K562 (cell line): ENCODE results near the gene ANAPC10. TPM values are rescaled to one million over a fixed set of nuclear protein-coding genes. Genes with fewer than 3 reads are reported as not detected.

Experiments used
- DNMT1 ChIP-seq: fragments of 450-650 bp; IDR thresholded peaks from 2 replicates; pipeline ENCODE4 v1.6.1; 2016; ENCODE audit warnings: antibody characterized with exemption, mild to moderate bottlenecking
- E2F8 ChIP-seq: fragments of 450-650 bp; IDR thresholded peaks from 2 replicates; pipeline ENCODE4 v1.7.1; 2018; ENCODE audit warnings: mild to moderate bottlenecking, low read depth; ENCODE audit not compliant: partially characterized antibody
- ESRRB ChIP-seq: fragments of 250-450 bp; sonication (Bioruptor Pico); IDR thresholded peaks from 2 replicates; pipeline ENCODE4 v1.5.0; 2020; ENCODE audit warnings: mild to moderate bottlenecking, moderate library complexity, borderline replicate concordance
- LEF1 ChIP-seq: fragments of 450-650 bp; IDR thresholded peaks from 2 replicates; pipeline ENCODE4 v1.6.1; 2016; ENCODE audit warnings: mild to moderate bottlenecking
- MEIS2 ChIP-seq: fragments of 450-650 bp; IDR thresholded peaks from 2 replicates; pipeline ENCODE4 v1.6.1; 2014; ENCODE audit warnings: mild to moderate bottlenecking; ENCODE audit not compliant: partially characterized antibody
- MLLT1 ChIP-seq, 2 experiments: fragments of 450-650 bp; IDR thresholded peaks; 2 replicates each; pipeline ENCODE4 v1.6.1; 2016
- MYNN ChIP-seq, 2 experiments: sonication (generic); formaldehyde crosslinking in 1 of 2; IDR thresholded peaks; 2 replicates each; pipeline versions ENCODE4 v1.5.0 to v1.6.1; 2016 to 2020; ENCODE audit warnings: antibody characterized with exemption in 1 of 2, missing genetic modification reagents in 1 of 2
- PHF20 ChIP-seq: fragments of 450-650 bp; IDR thresholded peaks from 2 replicates; pipeline ENCODE4 v1.6.1; 2018; ENCODE audit not compliant: partially characterized antibody
- PHF21A ChIP-seq: fragments of 450-650 bp; IDR thresholded peaks from 2 replicates; pipeline ENCODE4 v1.6.1; 2017; ENCODE audit warnings: low read depth, borderline replicate concordance
- RFX7 ChIP-seq: fragments of 250-450 bp; sonication (Bioruptor Pico); IDR thresholded peaks from 2 replicates; pipeline ENCODE4 v1.5.1; 2021; ENCODE audit warnings: mild to moderate bottlenecking
- SRSF3 ChIP-seq: fragments of 200-400 bp; formaldehyde crosslinking; IDR thresholded peaks from 2 replicates; pipeline ENCODE4 v1.6.1; 2016; ENCODE audit warnings: mild to moderate bottlenecking, low read length, moderate library complexity; ENCODE audit not compliant: insufficient read depth
- TAF1 ChIP-seq: IDR thresholded peaks from 2 replicates; pipeline ENCODE4 v1.6.1; 2011; ENCODE audit warnings: mild to moderate bottlenecking, low read length, moderate library complexity; ENCODE audit not compliant: insufficient read depth, control insufficient read depth, severe bottlenecking; ENCODE audit errors: extremely low read depth
- UBTF ChIP-seq, 2 experiments: IDR thresholded peaks; 2 replicates each; pipeline ENCODE4 v1.6.1; 2012; ENCODE audit warnings: improper control_type of control experiment in 2 of 2, low read depth in 2 of 2, low read length in 2 of 2, borderline replicate concordance in 1 of 2
- YY1 ChIP-seq, 3 experiments: IDR thresholded peaks; 2 replicates each; pipeline ENCODE4 v1.6.1; 2011; ENCODE audit warnings: low read length in 2 of 3, mild to moderate bottlenecking in 2 of 3, moderate library complexity in 2 of 3, borderline replicate concordance in 1 of 3, control low read depth in 1 of 3, low read depth in 1 of 3; ENCODE audit not compliant: insufficient read depth in 3 of 3, insufficient replicate concordance in 2 of 3, control insufficient read depth in 1 of 3, insufficient read length in 1 of 3; ENCODE audit errors: extremely low read depth in 1 of 3
- ZBTB34 ChIP-seq: fragments of 250-450 bp; sonication (Bioruptor Pico); IDR thresholded peaks from 2 replicates; pipeline ENCODE4 v1.8.0; 2021; ENCODE audit warnings: mild to moderate bottlenecking, moderate library complexity
- ZBTB8A ChIP-seq: fragments of 450-650 bp; IDR thresholded peaks from 2 replicates; pipeline ENCODE4 v1.6.1; 2018; ENCODE audit warnings: mild to moderate bottlenecking, moderate library complexity; ENCODE audit not compliant: partially characterized antibody
- ZNF212 ChIP-seq: fragments of 450-650 bp; formaldehyde crosslinking; IDR thresholded peaks from 2 replicates; pipeline ENCODE4 v1.4.0; 2020; ENCODE audit warnings: mild to moderate bottlenecking
- ZNF75A ChIP-seq: fragments of 450-650 bp; formaldehyde crosslinking; IDR thresholded peaks from 2 replicates; pipeline ENCODE4 v1.4.0; 2020; ENCODE audit warnings: mild to moderate bottlenecking
- polyA plus RNA-seq, 8 experiments: library from polyadenylated mRNA; depleted of rRNA in 4 of 8; stranded (reverse) in 5 of 8; unstranded in 3 of 8; fragments of >200 nt; fragmentation: Nextera tagmentation in 2 of 8; fragmentation: Illumina TruSeq in 1 of 8; extraction: Ambion mirVana in 2 of 8; extraction: Trizol in 1 of 8; gene quantifications; 2 replicates each; pipeline versions ENCODE4 v1.2.1 to v1.2.3, GENCODE V29; 2011 to 2014; ENCODE audit warnings: inconsistent platforms in 1 of 8, missing spikeins in 1 of 8
- total RNA-seq, 7 experiments: library from RNA; depleted of rRNA in 6 of 7; stranded (reverse); fragments of >200 nt in 6 of 7; fragmentation: Illumina TruSeq in 2 of 7; extraction: Trizol in 2 of 7; gene quantifications; 2 replicates each; pipeline versions ENCODE4 v1.2.1 to v1.2.3, GENCODE V29; 2011 to 2021; ENCODE audit warnings: low replicate concordance in 1 of 7

Gene ANAPC10
- total and polyA plus RNA-seq, 9 of the 15 experiments (the other 6 are each of a cell fraction or from before 2014, with no cell fraction given): 31.0 to 96.2 (median 60.3) TPM

GRCh38 chr4:145097821-145098674 lies at the start of gene ANAPC10, which contains the start of gene ABCE1 (continued):
- TF ChIP-seq YY1 (IDR thresholded peaks at IDR 0.05; ENCODE audit: borderline replicate concordance in 1 of 3, control insufficient read depth in 1 of 3, extremely low read depth in 1 of 3, insufficient read depth in 3 of 3, insufficient read length in 1 of 3, insufficient replicate concordance in 2 of 3, low read depth in 1 of 3, low read length in 2 of 3): peak; percentile 91 to 98 (median 98)
- TF ChIP-seq ESRRB (CRISPR knock-in tag): no peak
- TF ChIP-seq MLLT1 (IDR thresholded peaks at IDR 0.05): peak in 1 of 2 experiments; percentile 86; a peak in 3 of 4 replicates
- peak; percentile 83 for TF ChIP-seq TAF1
- no peak for TF ChIP-seq SRSF3
- peak; percentile 57; the same call in 1 of the 2 replicates for TF ChIP-seq ZNF212
- TF ChIP-seq PHF20: peak; percentile 92
- no peak for TF ChIP-seq MYNN (IDR thresholded peaks at IDR 0.05)
- TF ChIP-seq MYNN (CRISPR knock-in tag; IDR thresholded peaks at IDR 0.05): no peak
- TF ChIP-seq E2F8: peak; percentile 77
- TF ChIP-seq LEF1: no peak; the same call in 1 of the 2 replicates
- peak in 1 of 2 experiments; percentile 56; a peak in 1 of 4 replicates for TF ChIP-seq UBTF (IDR thresholded peaks at IDR 0.05; ENCODE audit: borderline replicate concordance in 1 of 2, low read depth in 2 of 2, low read length in 2 of 2)
- no peak for TF ChIP-seq RFX7 (CRISPR knock-in tag)
- TF ChIP-seq DNMT1: no peak
- TF ChIP-seq ZBTB34 (CRISPR knock-in tag): no peak
- peak; percentile 17 for TF ChIP-seq MEIS2
- no peak for TF ChIP-seq PHF21A
- TF ChIP-seq ZBTB8A: no peak
- TF ChIP-seq ZNF75A (CRISPR knock-in tag): no peak
